Hepatocyte (in vitro differentiated cells): Measurements from ENCODE around the gene IDI1. TPM values are rescaled to one million over a fixed set of nuclear protein-coding genes. Genes with fewer than 3 reads are reported as not detected.
A peak's percentile ranks its signal among the peaks of the same experiment; 100 is the strongest.

Experiments used
- DNase-seq: peaks from one replicate; pipeline ENCODE4 v3.0.0-alpha.2; 2016; ENCODE audit warnings: low spot score
- H2AFZ ChIP-seq: fragments of 200-600 bp; sonication (generic); 2 replicates; pipeline ENCODE4 v1.6.0; 2016; ENCODE audit warnings: antibody characterized with exemption, mild to moderate bottlenecking
- H3K27ac ChIP-seq: fragments of 200-600 bp; sonication (generic); 2 replicates; pipeline ENCODE4 v1.5.1; 2016; ENCODE audit warnings: mild to moderate bottlenecking
- H3K27me3 ChIP-seq: fragments of 200-600 bp; sonication (generic); 2 replicates; pipeline ENCODE4 v1.6.1; 2016
- H3K36me3 ChIP-seq: fragments of 200-600 bp; sonication (generic); replicated peaks from 2 replicates; pipeline ENCODE4 v1.5.1; 2016; ENCODE audit warnings: low read depth; ENCODE audit not compliant: insufficient read depth
- H3K4me1 ChIP-seq: fragments of 200-600 bp; sonication (generic); 2 replicates; pipeline ENCODE4 v1.5.1; 2016; ENCODE audit warnings: mild to moderate bottlenecking, moderate library complexity; ENCODE audit not compliant: insufficient read depth
- H3K4me2 ChIP-seq: fragments of 200-600 bp; sonication (generic); 2 replicates; pipeline ENCODE4 v1.6.0; 2016
- H3K4me3 ChIP-seq: fragments of 200-600 bp; sonication (generic); 2 replicates; pipeline ENCODE4 v1.5.1; 2016; ENCODE audit warnings: mild to moderate bottlenecking
- H3K79me2 ChIP-seq: fragments of 200-600 bp; sonication (generic); 2 replicates; pipeline ENCODE4 v1.6.0; 2017; ENCODE audit warnings: mild to moderate bottlenecking
- H3K9me2 ChIP-seq: fragments of 200-600 bp; sonication (generic); replicated peaks from 2 replicates; pipeline ENCODE4 v1.6.0; 2017; ENCODE audit warnings: mild to moderate bottlenecking; ENCODE audit not compliant: insufficient read depth
- H3K9me3 ChIP-seq: fragments of 200-600 bp; sonication (generic); 2 replicates; pipeline ENCODE4 v1.5.1; 2016; ENCODE audit warnings: low read depth, mild to moderate bottlenecking
- H4K20me1 ChIP-seq: fragments of 200-600 bp; sonication (generic); 2 replicates; pipeline ENCODE4 v1.6.0; 2016; ENCODE audit warnings: mild to moderate bottlenecking; ENCODE audit not compliant: insufficient read depth, poor library complexity, severe bottlenecking
- EZH2 ChIP-seq: fragments of 200-600 bp; sonication (generic); IDR thresholded peaks from 2 replicates; pipeline ENCODE4 v1.6.1; 2016; ENCODE audit warnings: antibody characterized with exemption, mild to moderate bottlenecking, borderline replicate concordance
- EZH2phosphoT487 ChIP-seq: fragments of 200-600 bp; sonication (generic); IDR thresholded peaks from one replicate; pipeline ENCODE4 v1.6.1; 2018; ENCODE audit warnings: antibody characterized with exemption, mild to moderate bottlenecking, low read depth, moderate library complexity; ENCODE audit not compliant: unreplicated experiment, severe bottlenecking
- WGBS: methylation state at CpG from one replicate; pipeline ENCODE4 v1.1.6; 2016; ENCODE audit warnings: low lambda C conversion rate; ENCODE audit errors: missing lambda C conversion rate; 5-methylcytosine and 5-hydroxymethylcytosine counted together
- polyA plus RNA-seq: library from polyadenylated mRNA; unstranded; fragments of >200 nt; fragmentation: Nextera tagmentation; extraction: Ambion mirVana; gene quantifications from 2 replicates; pipeline ENCODE4 v1.2.1, GENCODE V29; 2016
- total RNA-seq: library from RNA; depleted of rRNA; stranded (reverse); fragments of >200 nt; gene quantifications from 2 replicates; pipeline ENCODE4 v1.2.3, GENCODE V29; 2014
- TF ChIP-seq, protein P1 (sequence below): fragments of 200-600 bp; sonication (generic); IDR thresholded peaks from 2 replicates; pipeline ENCODE4 v1.5.1; 2016; ENCODE audit warnings: antibody characterized with exemption, mild to moderate bottlenecking; ENCODE audit not compliant: poor library complexity

The IDI1 gene
- total and polyA plus RNA-seq, 2 experiments from 2014 or later = 228 to 303 TPM

DNA sequence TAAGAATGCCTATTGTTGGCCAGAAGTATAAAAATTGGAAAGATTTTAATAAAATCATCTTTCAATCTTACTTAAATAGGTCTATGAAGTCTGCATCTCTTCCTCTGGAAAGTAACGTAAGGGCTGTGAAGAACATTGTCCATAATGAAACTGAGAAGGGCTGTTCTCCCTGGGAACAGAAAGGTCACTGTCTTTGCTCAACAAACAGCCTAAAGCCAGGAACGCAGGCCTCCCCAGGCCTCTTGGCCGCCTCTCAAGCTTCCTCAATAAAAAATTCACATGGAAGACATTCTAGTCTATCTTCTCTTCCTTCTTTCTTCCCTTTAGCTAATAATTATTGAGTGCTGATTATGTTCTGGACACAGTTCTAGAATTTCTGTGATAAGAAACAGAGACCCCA is 14.2 kb downstream of the IDI1 start:
- Histone ChIP-seq H2AFZ (no peak overlapping the region), H3K4me2 (no peak overlapping the region), H3K9me2 (no peaks in the 10 kb centered on the region), H3K4me1 (peaks cover 3% of the 10 kb centered on the region), H3K27me3 (no peaks in the 10 kb centered on the region), H3K9me3 (no peaks in the 10 kb centered on the region), H3K36me3 (no peaks in the 10 kb centered on the region), H3K79me2 (no peaks in the 10 kb centered on the region), H3K27ac (peak overlapping the region; percentile 48), H4K20me1 (no peaks in the 10 kb centered on the region), H3K4me3 (no peak overlapping the region)
- TF ChIP-seq, protein P1, sequence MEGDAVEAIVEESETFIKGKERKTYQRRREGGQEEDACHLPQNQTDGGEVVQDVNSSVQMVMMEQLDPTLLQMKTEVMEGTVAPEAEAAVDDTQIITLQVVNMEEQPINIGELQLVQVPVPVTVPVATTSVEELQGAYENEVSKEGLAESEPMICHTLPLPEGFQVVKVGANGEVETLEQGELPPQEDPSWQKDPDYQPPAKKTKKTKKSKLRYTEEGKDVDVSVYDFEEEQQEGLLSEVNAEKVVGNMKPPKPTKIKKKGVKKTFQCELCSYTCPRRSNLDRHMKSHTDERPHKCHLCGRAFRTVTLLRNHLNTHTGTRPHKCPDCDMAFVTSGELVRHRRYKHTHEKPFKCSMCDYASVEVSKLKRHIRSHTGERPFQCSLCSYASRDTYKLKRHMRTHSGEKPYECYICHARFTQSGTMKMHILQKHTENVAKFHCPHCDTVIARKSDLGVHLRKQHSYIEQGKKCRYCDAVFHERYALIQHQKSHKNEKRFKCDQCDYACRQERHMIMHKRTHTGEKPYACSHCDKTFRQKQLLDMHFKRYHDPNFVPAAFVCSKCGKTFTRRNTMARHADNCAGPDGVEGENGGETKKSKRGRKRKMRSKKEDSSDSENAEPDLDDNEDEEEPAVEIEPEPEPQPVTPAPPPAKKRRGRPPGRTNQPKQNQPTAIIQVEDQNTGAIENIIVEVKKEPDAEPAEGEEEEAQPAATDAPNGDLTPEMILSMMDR = no peak
- no peak for TF ChIP-seq EZH2phosphoT487
- TF ChIP-seq EZH2 = no peak
- 72% methylated on average over 3 of the region's 3 CpGs for WGBS
- no peak for DNase-seq

DNA sequence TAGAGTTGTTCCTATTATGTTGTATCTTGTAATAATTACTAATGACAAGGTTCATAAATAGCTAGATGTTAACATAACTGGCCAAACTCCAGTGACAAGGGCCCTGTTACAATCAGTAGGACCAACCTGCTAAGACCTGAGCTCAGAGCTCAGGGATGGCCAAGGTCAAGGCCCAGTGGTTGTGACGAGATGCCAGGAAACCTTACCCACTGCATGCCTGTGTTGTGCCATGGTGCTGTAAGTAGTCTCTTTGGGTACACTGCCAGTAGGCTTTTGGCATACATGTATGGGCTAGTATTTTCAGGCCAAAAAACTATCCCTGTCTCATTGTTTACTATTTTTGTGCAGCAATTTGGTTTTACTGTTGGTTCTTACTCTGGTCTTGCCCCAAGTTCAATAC is 15.3 kb downstream of the IDI1 start:
- no peaks in the 10 kb centered on the region for H3K27me3 ChIP-seq
- H3K9me3 ChIP-seq = no peaks in the 10 kb centered on the region
- no peaks in the 10 kb centered on the region for H4K20me1 ChIP-seq
- H3K4me3 ChIP-seq = no peak overlapping the region
- no peak overlapping the region for H3K27ac ChIP-seq
- H3K9me2 ChIP-seq = no peaks in the 10 kb centered on the region
- WGBS = 95% methylated on average over 1 of the region's 1 CpG
- H3K4me1 ChIP-seq = peaks cover 3% of the 10 kb centered on the region
- no peak overlapping the region for H2AFZ ChIP-seq
- TF ChIP-seq EZH2phosphoT487 = no peak
- TF ChIP-seq EZH2 = no peak
- TF ChIP-seq, protein P1 = no peak
- H3K36me3 ChIP-seq = no peaks in the 10 kb centered on the region
- H3K79me2 ChIP-seq = no peaks in the 10 kb centered on the region
- DNase-seq = no peak
- no peak overlapping the region for H3K4me2 ChIP-seq

DNA sequence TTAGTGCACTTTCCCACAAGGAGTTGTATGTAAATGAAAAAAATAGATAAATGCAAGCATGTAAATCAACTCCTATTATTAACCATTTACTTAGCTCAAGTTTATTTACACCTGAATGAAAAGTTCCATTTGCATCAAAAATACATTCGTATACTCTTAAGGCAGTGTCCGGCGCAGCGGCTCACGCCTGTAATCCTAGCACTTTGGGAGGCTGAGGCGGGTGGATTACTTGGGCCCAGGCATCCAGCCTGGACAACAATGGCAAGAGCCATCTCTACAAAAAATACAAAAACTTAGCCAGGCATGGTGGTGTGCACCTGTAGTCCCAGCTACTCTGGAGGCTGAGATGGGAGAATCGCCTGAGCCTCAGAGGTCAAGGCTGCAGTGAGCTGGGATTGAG is 19.1 kb downstream of the IDI1 start:
- Histone ChIP-seq H3K4me3 (no peak overlapping the region), H3K4me1 (no peaks in the 10 kb centered on the region), H3K9me2 (no peaks in the 10 kb centered on the region), H3K27me3 (no peaks in the 10 kb centered on the region), H2AFZ (no peak overlapping the region), H3K9me3 (no peaks in the 10 kb centered on the region), H3K79me2 (no peaks in the 10 kb centered on the region), H3K27ac (no peak overlapping the region), H3K36me3 (no peaks in the 10 kb centered on the region), H3K4me2 (no peak overlapping the region), H4K20me1 (no peaks in the 10 kb centered on the region)
- no peak for TF ChIP-seq EZH2phosphoT487
- TF ChIP-seq, protein P1 = no peak
- TF ChIP-seq EZH2 = no peak
- 98% methylated on average over 7 of the region's 7 CpGs for WGBS
- DNase-seq = no peak

DNA sequence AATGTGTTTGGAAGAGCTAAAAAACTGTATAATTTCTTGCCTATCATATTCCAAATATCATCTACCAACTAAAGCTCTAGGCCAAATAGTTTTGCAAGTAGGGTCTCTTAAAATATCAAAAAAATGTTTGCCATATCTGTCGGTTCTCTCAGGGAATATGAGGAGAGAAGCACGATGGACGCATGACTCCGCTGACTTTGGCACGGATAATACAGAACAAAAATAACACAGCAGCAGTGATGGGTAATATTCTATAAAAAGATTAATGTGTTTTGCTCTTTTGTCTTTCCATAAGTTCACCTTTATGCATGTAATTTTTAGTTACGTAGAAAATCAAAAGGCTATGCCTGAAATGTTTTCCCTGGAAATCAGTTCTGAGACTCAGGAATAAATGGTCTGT is 22.3 kb downstream of the IDI1 start:
- no peak overlapping the region for H2AFZ ChIP-seq
- no peak overlapping the region for H3K27ac ChIP-seq
- H3K36me3 ChIP-seq = no peaks in the 10 kb centered on the region
- H3K4me1 ChIP-seq = no peaks in the 10 kb centered on the region
- H3K9me3 ChIP-seq = no peaks in the 10 kb centered on the region
- 97% methylated on average over 6 of the region's 6 CpGs for WGBS
- no peak for DNase-seq
- no peaks in the 10 kb centered on the region for H3K9me2 ChIP-seq
- no peaks in the 10 kb centered on the region for H3K27me3 ChIP-seq
- no peak overlapping the region for H3K4me2 ChIP-seq
- no peak for TF ChIP-seq EZH2
- TF ChIP-seq, protein P1 = no peak
- TF ChIP-seq EZH2phosphoT487 = no peak
- no peak overlapping the region for H3K4me3 ChIP-seq
- no peaks in the 10 kb centered on the region for H3K79me2 ChIP-seq
- no peaks in the 10 kb centered on the region for H4K20me1 ChIP-seq
